GM18951 (cell line): ENCODE data around the gene OR2S2.
"Not testable (repeated sequence)": the region's sequence is repeated elsewhere in the genome, so short reads cannot be mapped to it uniquely, and the experiment has no call there.

Source experiments
- POLR2A ChIP-seq: IDR thresholded peaks from 4 replicates; pipeline ENCODE4 v1.6.1; 2011; ENCODE audit warnings: mild to moderate bottlenecking; ENCODE audit not compliant: insufficient read length, insufficient read depth; ENCODE audit errors: extremely low read depth
- in situ Hi-C: fragments of 300-500 bp; cut with MboI; formaldehyde crosslinking; loops from one replicate; pipeline ENCODE4 v1.12.0; 2022; ENCODE audit warnings: low sequenced_read_pairs, mixed read lengths, inconsistent platforms; ENCODE audit not compliant: unreplicated experiment

OR2S2 gene

GRCh38 chr9:35935261-35935660, 22.7 kb downstream of the OR2S2 start:
- TF ChIP-seq POLR2A, result no peak
- in situ Hi-C loops, result no loop called here

- in situ Hi-C loops, result not testable (repeated sequence)
Observed at GRCh38 chr9:35934069-35934468, 23.9 kb downstream of the OR2S2 start.

GRCh38 chr9:35933550-35934067, 24.3 kb downstream of the OR2S2 start:
- no peak for TF ChIP-seq POLR2A

GRCh38 chr9:35932735-35933134, 25.2 kb downstream of the OR2S2 start:
- in situ Hi-C loops, result no loop called here
- no peak for TF ChIP-seq POLR2A

More at GRCh38 chr9:35933550-35934067, 24.3 kb downstream of the OR2S2 start:
- in situ Hi-C loops, result no loop called here

- in situ Hi-C loops, result no loop called here
- TF ChIP-seq POLR2A, result no peak
Observed at GRCh38 chr9:35930989-35931388, 27.0 kb downstream of the OR2S2 start.

GRCh38 chr9:35930521-35930920, 27.4 kb downstream of the OR2S2 start:
- in situ Hi-C loops, result no loop called here
- no peak for TF ChIP-seq POLR2A

- no peak for TF ChIP-seq POLR2A
- in situ Hi-C loops, result no loop called here
Observed at GRCh38 chr9:35929453-35929718, 28.6 kb downstream of the OR2S2 start.

- in situ Hi-C loops, result no loop called here
- TF ChIP-seq POLR2A, result no peak
Observed at GRCh38 chr9:35928591-35929452, 29.1 kb downstream of the OR2S2 start.

- no peak for TF ChIP-seq POLR2A
- in situ Hi-C loops, result no loop called here
Observed at GRCh38 chr9:35923927-35924763, 33.8 kb downstream of the OR2S2 start.

- TF ChIP-seq POLR2A, result no peak
- in situ Hi-C loops, result no loop called here
Observed at GRCh38 chr9:35923598-35923926, 34.4 kb downstream of the OR2S2 start.

- no peak for TF ChIP-seq POLR2A
- in situ Hi-C loops, result no loop called here
Observed at GRCh38 chr9:35920051-35920620, 37.8 kb downstream of the OR2S2 start.

- TF ChIP-seq POLR2A, result no peak
- in situ Hi-C loops, result no loop called here
Observed at GRCh38 chr9:35919212-35920008, 38.5 kb downstream of the OR2S2 start.

- in situ Hi-C loops, result no loop called here
Observed at GRCh38 chr9:35918780-35919179, 39.2 kb downstream of the OR2S2 start.

More at GRCh38 chr9:35918780-35919179, 39.2 kb downstream of the OR2S2 start:
- TF ChIP-seq POLR2A, result no peak
